ENCODE measurements around the gene RNF32.

RNF32 gene

GRCh38 chr7:156673902-156674301, 33.3 kb downstream of the RNF32 start:
- H3K4me3 ChIP-seq (ENCODE audit: low read length), result no peak overlapping the region
- no peak for DNase-seq (ENCODE audit: low read depth)
- no peak for TF ChIP-seq CTCF (conservative IDR thresholded peaks at IDR 0.05; ENCODE audit: low read depth, low read length)

GRCh38 chr7:156675721-156676120, 35.1 kb downstream of the RNF32 start:
- no peak for TF ChIP-seq CTCF (conservative IDR thresholded peaks at IDR 0.05; ENCODE audit: low read depth, low read length)
- no peak for DNase-seq (ENCODE audit: low read depth)
- no peak overlapping the region for H3K4me3 ChIP-seq (ENCODE audit: low read length)

- no peak overlapping the region for H3K4me3 ChIP-seq (ENCODE audit: low read length)
- no peak for TF ChIP-seq CTCF (conservative IDR thresholded peaks at IDR 0.05; ENCODE audit: low read depth, low read length)
- no peak for DNase-seq (ENCODE audit: low read depth)
These were observed 35.7 kb downstream of the RNF32 start for GRCh38 chr7:156676263-156676662.

GRCh38 chr7:156677374-156678054, 36.9 kb downstream of the RNF32 start:
- H3K4me3 ChIP-seq (ENCODE audit: low read length), result no peak overlapping the region
- no peak for DNase-seq (ENCODE audit: low read depth)
- no peak for TF ChIP-seq CTCF (conservative IDR thresholded peaks at IDR 0.05; ENCODE audit: low read depth, low read length)

- peak; percentile 39 for TF ChIP-seq CTCF (conservative IDR thresholded peaks at IDR 0.05; ENCODE audit: low read depth, low read length)
- no peak for DNase-seq (ENCODE audit: low read depth)
- no peak overlapping the region for H3K4me3 ChIP-seq (ENCODE audit: low read length)
These were observed 39.7 kb downstream of the RNF32 start for GRCh38 chr7:156680281-156680680.

GRCh38 chr7:156682928-156683327, 42.4 kb downstream of the RNF32 start:
- DNase-seq (ENCODE audit: low read depth), result no peak
- TF ChIP-seq CTCF (conservative IDR thresholded peaks at IDR 0.05; ENCODE audit: low read depth, low read length), result no peak
- H3K4me3 ChIP-seq (ENCODE audit: low read length), result no peak overlapping the region

- no peak for TF ChIP-seq CTCF (conservative IDR thresholded peaks at IDR 0.05; ENCODE audit: low read depth, low read length)
These were observed 43.7 kb downstream of the RNF32 start for GRCh38 chr7:156684251-156684650.

More at GRCh38 chr7:156684251-156684650, 43.7 kb downstream of the RNF32 start:
- H3K4me3 ChIP-seq (ENCODE audit: low read length), result no peak overlapping the region
- no peak for DNase-seq (ENCODE audit: low read depth)

All from retinal pigment epithelial cell (primary cell).